ENCODE results near the gene CORO7. TPM values are rescaled to one million over a fixed set of nuclear protein-coding genes. Genes with fewer than 3 reads are reported as not detected.
A peak's percentile ranks its signal among the peaks of the same experiment; 100 is the strongest.
"Not testable (repeated sequence)": the region's sequence is repeated elsewhere in the genome, so short reads cannot be mapped to it uniquely, and the experiment has no call there.

Gene CORO7
- total RNA-seq, 1 donor from 2014 or later: 122 TPM

- DNase-seq (ENCODE audit: low read depth): no peak
Observed at GRCh38 chr16:4358831-4359561, 57.4 kb downstream of the CORO7 start.

DNA sequence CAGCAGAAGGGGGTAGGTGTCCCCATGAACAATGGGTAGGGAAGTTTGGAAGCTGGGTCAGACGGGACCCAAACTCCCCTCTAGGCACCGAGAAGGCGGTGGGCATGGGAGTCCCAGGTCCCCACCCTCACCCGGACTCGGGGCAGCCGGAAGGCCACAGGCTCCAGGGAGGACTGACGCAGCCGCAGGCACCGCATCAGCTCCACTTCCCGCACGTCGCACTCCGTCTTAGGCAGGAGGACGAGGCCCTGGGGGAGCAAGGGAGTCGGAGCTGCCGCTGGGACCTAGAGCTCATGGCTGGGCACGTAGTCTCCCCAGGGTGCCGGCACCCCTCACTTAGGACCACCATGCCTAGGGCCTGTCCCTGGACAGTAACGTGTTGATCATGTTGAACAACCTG, 58.2 kb downstream of the CORO7 start:
- DNase-seq (ENCODE audit: low read depth): no peak

DNA sequence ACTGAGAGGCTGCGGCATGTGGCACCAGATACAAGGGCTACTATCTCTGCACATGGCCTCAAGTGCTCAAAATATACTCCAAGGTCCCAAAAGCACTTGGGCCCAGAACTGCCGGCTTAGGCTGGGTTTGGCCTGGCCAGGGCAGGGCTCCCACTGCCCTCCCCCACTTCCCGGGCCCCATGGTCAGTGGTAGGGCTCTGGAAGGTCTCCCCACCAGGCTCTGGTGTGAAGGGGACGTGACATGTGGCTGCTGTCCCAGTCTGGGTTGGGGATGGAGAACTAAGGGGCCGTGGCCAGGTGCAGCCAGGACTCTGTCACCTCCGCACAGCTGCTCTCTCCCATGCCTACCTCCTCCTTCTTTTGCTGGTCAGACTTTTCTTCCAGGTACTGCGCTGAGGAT, 59.6 kb downstream of the CORO7 start:
- DNase-seq (ENCODE audit: low read depth): no peak

GRCh38 chr16:4354512-4355409, 61.6 kb downstream of the CORO7 start:
- no peak for DNase-seq (ENCODE audit: low read depth)

DNA sequence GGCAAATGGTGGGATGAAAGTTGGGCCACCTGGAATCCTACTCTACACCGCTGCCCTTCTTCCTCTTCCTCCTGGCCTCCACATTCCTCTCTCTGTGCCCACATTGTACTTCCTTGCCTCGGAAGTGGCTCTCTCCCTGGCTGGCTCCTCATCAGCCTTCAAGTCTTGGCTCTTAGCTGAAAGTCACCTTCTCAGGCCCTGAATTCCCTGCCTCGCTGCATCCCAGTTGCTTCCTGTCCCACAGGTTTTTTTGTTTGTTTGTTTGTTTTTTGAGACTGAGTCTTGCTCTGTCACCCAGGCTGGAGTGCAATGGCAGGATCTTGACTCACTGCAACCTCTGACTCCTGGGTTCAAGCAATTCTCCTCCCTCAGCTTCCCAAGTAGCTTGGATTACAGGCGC, 62.7 kb downstream of the CORO7 start:
- no peak for DNase-seq (ENCODE audit: low read depth)

- no peak for DNase-seq (ENCODE audit: low read depth)
Observed at GRCh38 chr16:4352843-4353242, 63.6 kb downstream of the CORO7 start.

DNA sequence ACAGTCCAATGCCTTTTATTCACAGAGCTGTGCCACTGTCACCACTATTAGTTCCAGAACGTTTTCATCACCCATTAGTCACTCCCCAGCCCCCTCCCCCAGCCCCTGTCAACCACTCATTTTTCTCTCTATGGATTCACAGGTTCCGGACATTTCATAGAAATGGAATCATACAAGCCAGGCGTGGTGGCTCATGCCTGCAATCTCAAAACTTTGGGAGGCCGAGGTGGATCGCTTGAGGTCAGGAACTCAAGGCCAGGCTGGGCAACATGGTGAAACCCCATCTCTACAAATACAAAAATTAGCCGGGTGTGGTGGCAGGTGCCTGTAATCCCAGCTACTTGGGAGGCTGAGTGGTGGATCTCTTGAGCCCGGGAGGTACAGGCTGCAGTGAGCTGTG, 64.5 kb downstream of the CORO7 start:
- no peak for DNase-seq (ENCODE audit: low read depth)

GRCh38 chr16:4350787-4351659, 65.4 kb downstream of the CORO7 start, which contains the start of gene PAM16:
TSS of gene PAM16 (minus strand) at chr16:4351321. CDS start at chr16:4351234, 87 bp downstream.
- DNase-seq (ENCODE audit: low read depth): peak; percentile 95

DNA sequence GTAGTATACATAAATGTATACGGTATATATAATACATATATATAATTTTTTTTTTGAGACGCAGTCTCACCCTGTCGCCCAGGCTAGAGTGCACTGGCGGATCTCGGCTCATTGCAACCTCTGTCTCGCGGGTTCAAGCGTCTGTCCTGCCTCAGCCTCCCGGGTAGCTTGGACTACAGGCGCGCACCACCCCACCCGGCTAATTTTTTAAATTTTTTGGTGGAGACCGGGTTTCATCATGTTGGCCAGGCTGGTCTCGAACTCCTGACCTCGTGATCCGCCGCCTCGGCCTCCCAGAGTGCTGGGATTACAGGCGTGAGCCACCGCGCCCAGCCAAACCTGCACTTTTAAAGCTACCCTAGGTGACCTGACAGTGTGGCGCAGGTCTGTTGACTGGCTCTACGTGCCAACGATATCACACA, 66.0 kb downstream of the CORO7 start:
- DNase-seq (ENCODE audit: low read depth): no peak

- DNase-seq (ENCODE audit: low read depth): no peak
Observed at GRCh38 chr16:4349332-4349731, 67.1 kb downstream of the CORO7 start.

GRCh38 chr16:4347765-4348509, 68.5 kb downstream of the CORO7 start:
- DNase-seq (ENCODE audit: low read depth): no peak

DNA sequence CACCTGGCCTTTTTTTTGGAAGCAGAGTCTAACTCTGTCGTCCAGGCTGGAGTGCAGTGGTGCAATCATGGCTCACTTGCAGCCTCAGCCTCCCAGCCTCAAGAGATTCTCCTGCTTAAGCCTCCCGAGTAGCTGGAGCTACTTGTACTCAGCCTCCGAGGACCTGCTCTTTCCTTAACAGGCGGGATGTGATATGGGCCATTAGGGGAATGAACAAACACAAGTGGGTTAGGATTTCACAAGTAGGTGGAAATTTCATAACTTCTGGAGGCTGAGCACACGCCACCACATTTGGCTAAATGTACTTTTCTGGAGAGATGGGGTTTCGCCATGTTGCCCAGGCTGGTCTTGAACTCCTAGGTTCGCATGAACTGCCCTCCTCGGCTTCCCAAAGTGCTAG, 69.4 kb downstream of the CORO7 start:
- DNase-seq (ENCODE audit: low read depth): no peak

DNA sequence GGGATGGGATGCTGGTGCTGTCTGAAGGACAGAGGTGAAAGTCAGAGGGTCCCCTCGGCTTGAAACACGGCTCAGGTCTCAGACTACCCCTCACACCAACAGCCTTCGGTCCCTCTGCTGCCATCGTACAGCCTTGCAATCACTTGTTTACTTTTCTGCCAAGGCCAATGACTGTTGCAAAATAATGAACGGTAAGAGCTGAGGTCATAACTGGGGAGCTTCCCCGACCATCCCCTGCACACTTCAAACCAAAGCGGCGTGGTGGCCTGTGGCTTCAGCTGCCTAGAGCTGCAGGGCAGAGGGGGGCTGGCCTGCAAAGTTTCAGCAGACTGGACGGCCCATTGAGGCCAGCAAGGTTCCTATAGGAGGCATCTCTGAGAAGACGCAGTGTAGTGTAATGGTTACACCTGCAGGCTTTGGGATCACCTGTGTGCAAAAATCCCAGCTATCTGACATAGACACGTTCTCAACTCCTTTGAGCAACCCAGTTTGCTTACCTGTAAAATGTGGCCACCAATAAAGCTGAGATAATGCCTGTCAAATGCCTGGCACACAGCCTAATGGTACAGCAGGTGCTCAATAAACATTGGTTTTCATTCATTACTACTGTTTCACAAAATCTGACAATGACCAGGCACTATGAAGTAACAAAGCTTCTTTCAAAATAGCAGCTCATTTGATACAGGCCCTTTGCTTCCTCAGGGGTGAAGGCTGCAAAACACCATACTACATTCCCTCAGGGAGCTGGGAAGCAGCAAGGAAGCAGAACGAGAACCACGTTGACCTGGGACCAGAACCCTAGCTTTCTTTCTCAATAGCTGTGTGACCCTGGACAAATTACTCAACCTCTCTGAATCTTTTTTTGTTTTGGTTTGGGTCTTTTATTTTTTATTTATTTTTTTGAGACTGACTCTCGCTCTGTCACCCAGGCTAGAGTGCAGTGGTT, 70.3 kb downstream of the CORO7 start:
- no peak for DNase-seq (ENCODE audit: low read depth)

DNA sequence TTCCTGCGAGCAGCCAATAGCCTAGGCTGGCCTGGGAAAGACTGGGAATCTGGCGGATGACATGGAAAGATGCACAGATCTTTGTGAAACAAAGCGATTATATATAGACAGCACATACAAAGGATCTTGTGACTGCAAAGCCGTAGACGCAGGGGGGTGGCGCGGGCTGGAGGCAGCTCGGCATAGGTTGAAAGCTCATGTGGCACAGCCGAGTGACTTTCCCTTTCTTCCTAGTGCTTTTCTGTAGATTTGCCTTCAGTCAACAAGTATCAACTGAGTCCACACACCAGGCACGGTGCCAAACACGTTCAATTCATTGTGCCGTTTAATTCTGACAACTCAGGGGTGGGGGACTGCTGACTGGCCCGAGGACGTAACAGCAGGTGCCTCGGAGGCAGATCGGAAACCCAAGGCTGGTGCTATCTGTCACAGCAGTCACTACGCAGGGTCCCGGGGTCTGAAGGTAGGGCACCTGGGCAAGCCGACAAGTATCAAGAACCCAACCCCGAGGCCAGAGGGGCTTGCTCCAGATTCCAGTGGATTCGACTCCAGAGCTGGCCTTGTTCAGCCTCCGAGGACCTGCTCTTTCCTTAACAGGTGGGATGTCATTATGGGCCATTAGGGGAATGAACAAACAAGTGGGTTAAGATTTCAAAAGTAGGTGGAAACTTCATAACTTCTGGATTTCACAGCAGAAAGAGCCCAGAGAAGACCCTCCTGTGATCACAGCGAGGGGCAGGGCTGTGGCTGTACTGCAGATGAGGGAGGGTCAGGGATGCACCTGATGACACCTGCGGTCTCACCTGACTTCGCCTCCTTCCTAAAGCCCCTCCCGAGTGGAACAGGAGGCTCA, 71.2 kb downstream of the CORO7 start:
- DNase-seq (ENCODE audit: low read depth): no peak

- not testable (repeated sequence) for DNase-seq (ENCODE audit: low read depth)
Observed at GRCh38 chr16:4344300-4344982, 72.0 kb downstream of the CORO7 start.

DNA sequence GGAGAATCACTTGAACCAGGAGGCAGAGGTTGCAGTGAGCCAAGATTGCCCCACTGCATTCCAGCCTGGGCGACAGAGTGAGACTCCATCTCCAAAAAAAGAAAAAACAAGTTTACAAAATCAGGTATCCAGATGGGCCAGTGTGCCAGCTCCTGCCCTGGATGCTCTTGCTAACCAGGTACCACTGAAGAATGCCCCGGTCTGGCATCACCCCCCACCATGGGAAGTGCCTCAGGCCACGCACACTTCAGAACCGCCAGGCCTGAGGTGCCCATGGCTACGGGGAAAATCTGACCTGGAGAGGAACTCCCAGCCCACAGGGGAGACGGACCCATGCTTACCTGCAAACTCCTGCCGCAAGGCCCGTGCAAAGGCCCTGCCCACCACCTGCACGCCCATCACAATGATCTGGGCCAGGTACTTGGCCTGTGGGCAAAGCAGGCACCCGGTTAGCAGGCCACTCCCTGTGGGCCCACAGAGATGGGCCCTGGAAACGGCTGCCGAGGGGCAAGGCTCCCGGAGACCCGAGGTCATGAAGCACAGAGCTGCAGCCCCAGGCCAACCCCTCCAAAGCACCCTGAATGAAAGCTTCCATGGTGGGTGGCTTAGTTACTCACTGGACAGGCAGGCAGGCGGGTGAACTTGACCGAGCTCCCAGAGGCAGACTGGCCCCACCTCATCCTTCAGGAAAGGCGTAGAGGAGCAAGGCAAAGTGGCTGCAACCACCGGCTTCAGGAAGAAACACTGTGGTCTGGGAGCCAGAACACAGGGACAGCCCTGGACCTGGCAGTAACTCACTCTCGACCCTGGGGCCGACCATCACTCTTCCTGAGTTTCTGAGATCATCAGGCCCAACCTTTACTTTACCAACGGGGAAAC, 73.3 kb downstream of the CORO7 start:
- no peak for DNase-seq (ENCODE audit: low read depth)

GRCh38 chr16:4341250-4341649, 75.1 kb downstream of the CORO7 start:
- DNase-seq (ENCODE audit: low read depth): peak; percentile 35

All from myocyte (in vitro differentiated cells).